HCT116 (cell line): ENCODE results near the gene CYB561D1.
A peak's percentile ranks its signal among the peaks of the same experiment; 100 is the strongest.

Source experiments
- FOSL1 ChIP-seq: IDR thresholded peaks from 2 replicates; pipeline ENCODE4 v1.6.1; 2012; ENCODE audit warnings: low read depth
- TF ChIP-seq, protein P1 (sequence below), 3 experiments: fragments of 200-600 bp in 1 of 3; sonication (generic) in 1 of 3; IDR thresholded peaks in 2 of 3; conservative IDR thresholded peaks in 1 of 3; 2 replicates each; pipeline ENCODE4 v1.5.1; 2012 to 2017; ENCODE audit warnings: low read depth in 2 of 3, low read length in 2 of 3, antibody characterized with exemption in 1 of 3, borderline replicate concordance in 1 of 3, control low read depth in 1 of 3, mild to moderate bottlenecking in 1 of 3, mixed read lengths in 1 of 3, mixed run types in 1 of 3, moderate library complexity in 1 of 3; ENCODE audit not compliant: insufficient read depth in 1 of 3

DNA sequence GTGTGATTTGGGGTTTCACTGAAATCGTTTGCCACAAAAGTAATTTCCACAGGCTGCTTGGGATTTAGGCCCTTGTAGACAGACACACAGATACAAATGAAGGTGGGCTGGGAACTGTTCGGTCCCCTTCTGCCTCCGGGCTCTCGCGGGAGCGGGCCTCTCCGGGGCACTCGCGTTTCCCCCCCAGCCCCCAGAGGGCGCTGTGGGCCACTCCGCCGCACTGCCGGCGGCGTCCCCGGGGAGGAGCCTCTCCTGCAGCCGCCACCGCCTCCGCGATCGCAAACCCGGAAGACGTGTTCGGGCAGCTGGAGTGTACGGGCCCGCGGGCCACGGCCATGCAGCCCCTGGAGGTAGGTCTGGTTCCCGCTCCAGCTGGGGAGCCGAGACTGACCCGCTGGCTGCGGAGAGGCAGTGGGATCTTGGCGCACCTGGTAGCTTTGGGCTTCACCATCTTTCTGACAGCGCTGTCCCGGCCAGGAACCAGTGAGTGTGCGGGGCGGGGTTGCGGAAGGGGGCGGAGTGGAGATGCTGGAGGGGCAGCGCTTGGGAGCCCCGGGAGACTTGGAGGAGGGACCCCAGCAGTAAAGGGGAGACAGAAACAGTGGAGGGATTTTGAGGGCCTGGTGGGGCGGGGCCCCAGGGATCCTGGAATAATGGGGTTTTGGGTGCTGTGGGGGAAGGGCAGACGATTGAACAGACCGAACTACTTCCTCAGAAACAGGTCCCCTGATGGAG, at the start of gene CYB561D1:
- TF ChIP-seq, protein P1, sequence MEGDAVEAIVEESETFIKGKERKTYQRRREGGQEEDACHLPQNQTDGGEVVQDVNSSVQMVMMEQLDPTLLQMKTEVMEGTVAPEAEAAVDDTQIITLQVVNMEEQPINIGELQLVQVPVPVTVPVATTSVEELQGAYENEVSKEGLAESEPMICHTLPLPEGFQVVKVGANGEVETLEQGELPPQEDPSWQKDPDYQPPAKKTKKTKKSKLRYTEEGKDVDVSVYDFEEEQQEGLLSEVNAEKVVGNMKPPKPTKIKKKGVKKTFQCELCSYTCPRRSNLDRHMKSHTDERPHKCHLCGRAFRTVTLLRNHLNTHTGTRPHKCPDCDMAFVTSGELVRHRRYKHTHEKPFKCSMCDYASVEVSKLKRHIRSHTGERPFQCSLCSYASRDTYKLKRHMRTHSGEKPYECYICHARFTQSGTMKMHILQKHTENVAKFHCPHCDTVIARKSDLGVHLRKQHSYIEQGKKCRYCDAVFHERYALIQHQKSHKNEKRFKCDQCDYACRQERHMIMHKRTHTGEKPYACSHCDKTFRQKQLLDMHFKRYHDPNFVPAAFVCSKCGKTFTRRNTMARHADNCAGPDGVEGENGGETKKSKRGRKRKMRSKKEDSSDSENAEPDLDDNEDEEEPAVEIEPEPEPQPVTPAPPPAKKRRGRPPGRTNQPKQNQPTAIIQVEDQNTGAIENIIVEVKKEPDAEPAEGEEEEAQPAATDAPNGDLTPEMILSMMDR (IDR thresholded peaks at IDR 0.05 in 2 of 3, conservative IDR thresholded peaks at IDR 0.05 in 1 of 3; ENCODE audit: borderline replicate concordance in 1 of 3, insufficient read depth in 1 of 3, low read depth in 2 of 3, low read length in 2 of 3) = peak; percentile 77 to 98 (median 85)
- TF ChIP-seq FOSL1 = no peak
